PC-9 (cell line): ENCODE results near the gene INHBB. TPM values are rescaled to one million over a fixed set of nuclear protein-coding genes. Genes with fewer than 3 reads are reported as not detected.

Experiments used
- BruUV-seq: library from RNA; stranded (reverse); fragments of 400-500 nt; replicated peaks from 2 replicates; lab custom pipeline; 2021; lab: Mats Ljungman, UMichigan
- CTCF ChIA-PET: fragments of 300-600 bp; sonication (Branson Sonifier 250); formaldehyde crosslinking; loops from one replicate; lab custom pipeline; 2022; ENCODE audit warnings: antibody characterized with exemption; lab: Charles Lee
- POLR2A ChIA-PET: fragments of 300-600 bp; sonication (Branson Sonifier 250); formaldehyde crosslinking; loops from one replicate; lab custom pipeline; 2022; ENCODE audit warnings: antibody characterized with exemption; ENCODE audit not compliant: unreplicated experiment; lab: Charles Lee
- DNase-seq, 2 experiments: peaks; one replicate each; pipeline versions ENCODE4 v3.0.0 to v3.0.0-alpha.2; 2015 to 2022; ENCODE audit warnings: mixed read lengths in 1 of 2
- H2AFZ ChIP-seq: fragments of 200-600 bp; sonication (generic); 2 replicates; pipeline ENCODE4 v1.8.1; 2017; ENCODE audit warnings: antibody characterized with exemption
- H3F3A ChIP-seq: fragments of 200-600 bp; sonication (generic); 2 replicates; pipeline ENCODE4 v1.8.1; 2017; ENCODE audit warnings: antibody characterized with exemption, mild to moderate bottlenecking, low read depth; ENCODE audit not compliant: insufficient read depth
- H3K27ac ChIP-seq: fragments of 200-600 bp; sonication (generic); 2 replicates; pipeline ENCODE4 v1.6.1; 2016; ENCODE audit warnings: mixed run types
- H3K27me3 ChIP-seq: fragments of 200-600 bp; sonication (generic); 2 replicates; pipeline ENCODE4 v1.6.1; 2016; ENCODE audit warnings: low read depth, mixed run types; ENCODE audit not compliant: insufficient read depth
- H3K36me3 ChIP-seq: fragments of 200-600 bp; sonication (generic); 2 replicates; pipeline ENCODE4 v1.6.1; 2016; ENCODE audit warnings: low read depth, mixed run types
- H3K4me1 ChIP-seq: fragments of 200-600 bp; sonication (generic); replicated peaks from 2 replicates; pipeline ENCODE4 v1.6.1; 2016; ENCODE audit warnings: mixed run types; ENCODE audit not compliant: insufficient read depth
- H3K4me2 ChIP-seq: fragments of 200-600 bp; sonication (generic); 2 replicates; pipeline ENCODE4 v1.6.1; 2017; ENCODE audit warnings: mixed run types
- H3K4me3 ChIP-seq: fragments of 200-600 bp; sonication (generic); 2 replicates; pipeline ENCODE4 v1.6.1; 2016; ENCODE audit warnings: mixed run types
- H3K79me2 ChIP-seq: fragments of 200-600 bp; sonication (generic); 2 replicates; pipeline ENCODE4 v1.6.1; 2017; ENCODE audit warnings: low read depth, mixed run types
- H3K9me2 ChIP-seq: fragments of 200-600 bp; sonication (generic); 2 replicates; pipeline ENCODE4 v1.8.1; 2017; ENCODE audit warnings: mild to moderate bottlenecking; ENCODE audit not compliant: insufficient read depth
- H3K9me3 ChIP-seq: fragments of 200-600 bp; sonication (generic); 2 replicates; pipeline ENCODE4 v1.8.1; 2016; ENCODE audit warnings: low read depth; ENCODE audit not compliant: insufficient read depth
- H4K20me1 ChIP-seq: fragments of 200-600 bp; sonication (generic); 2 replicates; pipeline ENCODE4 v1.8.1; 2017; ENCODE audit not compliant: insufficient read depth
- CTCF ChIP-seq: fragments of 200-600 bp; sonication (generic); conservative IDR thresholded peaks from 2 replicates; pipeline ENCODE4 v1.6.1; 2017; ENCODE audit warnings: mixed run types, antibody characterized with exemption, mild to moderate bottlenecking, moderate library complexity
- EZH2 ChIP-seq: fragments of 200-600 bp; sonication (generic); IDR thresholded peaks from 2 replicates; pipeline ENCODE4 v1.8.0; 2017; ENCODE audit warnings: antibody characterized with exemption, low read depth
- intact Hi-C: fragments of 100-400 bp; cut with micrococcal nuclease; formaldehyde crosslinking; loops from one replicate; pipeline ENCODE4 v1.10.0; 2022; ENCODE audit not compliant: unreplicated experiment
- total RNA-seq: library from RNA; stranded (reverse); gene quantifications from 2 replicates; pipeline ENCODE4 v1.2.3, GENCODE V29; 2021

The INHBB gene
- total RNA-seq, 1 experiment from 2014 or later: 57.5 TPM

- ChIA-PET POLR2A (no interaction called here), CTCF (no interaction called here)
- no peaks in the 10 kb centered on the region for H3K79me2 ChIP-seq
- H3K4me3 ChIP-seq: no peak overlapping the region
- H3K4me2 ChIP-seq: no peak overlapping the region
- DNase-seq: no peak
- H3K4me1 ChIP-seq: no peaks in the 10 kb centered on the region
- no peaks in the 10 kb centered on the region for H3K36me3 ChIP-seq
- intact Hi-C loops: no loop called here
- H3K9me3 ChIP-seq: no peaks in the 10 kb centered on the region
- H3K9me2 ChIP-seq: no peaks in the 10 kb centered on the region
- no peak for TF ChIP-seq CTCF
- no peak for TF ChIP-seq EZH2
- no peak overlapping the region for H3K27ac ChIP-seq
- H3K27me3 ChIP-seq: 0 out of 2 replicates have a peak, but pooled peaks cover 4% of the 10 kb centered on the region
- no peaks in the 10 kb centered on the region for H4K20me1 ChIP-seq
- H2AFZ ChIP-seq: no peak overlapping the region
- no TSS peak for BruUV-seq
- H3F3A ChIP-seq: peaks cover 4% of the 10 kb centered on the region; the same call in 1 of the 2 replicates
These were observed 29.5 kb downstream of the INHBB start for GRCh38 chr2:120375251-120376020.

GRCh38 chr2:120376101-120376500 lies 30.2 kb downstream of the INHBB start:
- Histone ChIP-seq H3K36me3 (no peaks in the 10 kb centered on the region), H3F3A (peaks cover 8% of the 10 kb centered on the region; the same call in 1 of the 2 replicates), H3K4me1 (no peaks in the 10 kb centered on the region), H3K4me3 (no peak overlapping the region), H3K79me2 (no peaks in the 10 kb centered on the region), H3K9me3 (no peaks in the 10 kb centered on the region), H3K9me2 (no peaks in the 10 kb centered on the region), H3K27ac (no peak overlapping the region), H3K4me2 (no peak overlapping the region), H4K20me1 (no peaks in the 10 kb centered on the region), H2AFZ (no peak overlapping the region), H3K27me3 (0 out of 2 replicates have a peak, but pooled peaks cover 4% of the 10 kb centered on the region)
- no peak for DNase-seq
- CTCF ChIA-PET: no interaction called here
- POLR2A ChIA-PET: no interaction called here
- BruUV-seq: no TSS peak
- TF ChIP-seq CTCF (no peak), EZH2 (no peak)
- intact Hi-C loops: no loop called here

- no peak overlapping the region for H3K4me3 ChIP-seq
- 0 out of 2 replicates have a peak, but pooled peaks cover 4% of the 10 kb centered on the region for H3K27me3 ChIP-seq
- no peak for TF ChIP-seq EZH2
- no peak for TF ChIP-seq CTCF
- H3F3A ChIP-seq: peaks cover 8% of the 10 kb centered on the region; the same call in 1 of the 2 replicates
- no peak for DNase-seq
- no peaks in the 10 kb centered on the region for H3K9me2 ChIP-seq
- no peaks in the 10 kb centered on the region for H3K36me3 ChIP-seq
- intact Hi-C loops: no loop called here
- H3K79me2 ChIP-seq: no peaks in the 10 kb centered on the region
- ChIA-PET CTCF (no interaction called here), POLR2A (no interaction called here)
- no peaks in the 10 kb centered on the region for H4K20me1 ChIP-seq
- no peak overlapping the region for H3K4me2 ChIP-seq
- no peaks in the 10 kb centered on the region for H3K4me1 ChIP-seq
- BruUV-seq: no TSS peak
- no peak overlapping the region for H2AFZ ChIP-seq
- no peak overlapping the region for H3K27ac ChIP-seq
- no peaks in the 10 kb centered on the region for H3K9me3 ChIP-seq
These were observed 31.0 kb downstream of the INHBB start for GRCh38 chr2:120376679-120377640.
